ENCODE data around the gene GDF7.
A peak's percentile ranks its signal among the peaks of the same experiment; 100 is the strongest.

The GDF7 gene

DNA sequence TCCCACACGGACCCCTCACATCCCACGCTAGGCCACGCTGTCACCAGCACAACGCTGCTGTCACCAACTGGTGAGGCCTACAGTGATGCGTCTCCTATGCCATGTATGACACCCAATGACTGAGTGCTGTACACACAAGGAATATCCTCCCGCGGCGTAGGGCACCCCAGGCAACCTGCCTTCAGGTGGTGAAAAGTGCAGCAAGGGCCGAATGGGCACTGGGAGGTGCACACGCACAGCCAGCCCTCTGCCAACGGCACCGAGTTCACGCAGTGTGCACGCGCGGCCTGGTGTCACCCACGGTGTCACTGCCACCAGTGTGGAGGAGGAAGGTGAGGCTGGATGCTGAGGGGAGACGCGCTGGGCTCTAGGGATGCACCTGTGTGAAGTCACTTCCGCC, 20.5 kb upstream of the GDF7 start:
- DNase-seq = no peak

DNA sequence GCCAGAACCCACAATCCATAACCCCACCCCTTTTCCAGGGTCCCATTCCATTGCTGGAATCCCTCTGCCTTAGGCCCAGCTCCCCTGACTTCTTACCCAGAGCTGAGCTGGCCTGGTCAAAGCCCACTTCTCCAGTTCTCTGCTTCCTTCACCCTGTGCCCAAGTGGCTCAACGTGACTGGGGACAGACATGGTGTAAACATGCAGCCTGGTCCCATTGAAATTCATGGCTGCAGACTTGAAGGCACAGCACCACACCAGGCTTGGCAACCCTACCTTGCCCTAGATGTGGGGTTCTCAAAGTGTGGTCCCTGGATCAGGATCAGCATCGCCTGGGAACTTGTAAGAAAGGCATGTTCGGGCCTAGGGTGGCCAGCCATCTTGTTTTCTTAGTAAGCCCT, 19.7 kb upstream of the GDF7 start:
- DNase-seq = no peak

DNA sequence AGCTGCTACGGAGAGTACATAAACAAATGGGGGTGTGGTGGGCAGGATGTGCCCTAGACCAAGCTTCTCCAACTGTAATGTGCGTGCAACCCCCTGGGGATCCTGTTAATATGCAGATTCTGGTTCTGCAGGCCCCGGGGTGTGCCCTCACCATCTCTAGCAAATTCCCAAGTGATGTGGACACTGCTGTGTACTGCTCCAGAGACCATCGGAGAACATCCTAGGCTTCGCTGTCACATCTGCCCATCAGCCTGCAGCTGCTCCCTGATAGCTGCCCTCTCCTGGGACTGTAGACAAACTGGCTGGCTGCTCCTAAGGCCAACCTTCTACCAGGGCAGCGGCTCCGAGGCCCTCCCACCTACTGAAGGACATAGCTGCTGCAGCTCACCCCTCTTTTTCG, 19.2 kb upstream of the GDF7 start:
- DNase-seq = no peak

DNA sequence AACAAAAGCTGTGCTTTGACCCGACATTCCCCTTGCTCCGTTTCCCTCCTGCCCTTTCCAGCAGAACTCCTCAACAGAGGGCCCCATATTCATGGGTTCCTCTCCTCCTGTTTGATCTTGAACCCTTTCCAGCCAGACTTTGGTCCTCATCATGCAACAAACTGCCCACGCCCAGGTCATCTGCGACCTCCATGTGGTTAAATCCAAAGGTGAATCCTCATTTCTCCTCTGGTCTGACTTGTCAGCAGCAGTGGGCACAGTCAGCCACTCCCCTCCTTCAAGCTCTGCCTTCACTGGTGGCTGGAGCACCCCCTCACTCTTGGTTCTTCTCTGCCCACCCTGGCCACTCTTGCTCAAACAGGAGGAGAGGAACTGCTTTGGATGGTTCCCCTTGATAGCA, 18.7 kb upstream of the GDF7 start:
- no peak for DNase-seq

DNA sequence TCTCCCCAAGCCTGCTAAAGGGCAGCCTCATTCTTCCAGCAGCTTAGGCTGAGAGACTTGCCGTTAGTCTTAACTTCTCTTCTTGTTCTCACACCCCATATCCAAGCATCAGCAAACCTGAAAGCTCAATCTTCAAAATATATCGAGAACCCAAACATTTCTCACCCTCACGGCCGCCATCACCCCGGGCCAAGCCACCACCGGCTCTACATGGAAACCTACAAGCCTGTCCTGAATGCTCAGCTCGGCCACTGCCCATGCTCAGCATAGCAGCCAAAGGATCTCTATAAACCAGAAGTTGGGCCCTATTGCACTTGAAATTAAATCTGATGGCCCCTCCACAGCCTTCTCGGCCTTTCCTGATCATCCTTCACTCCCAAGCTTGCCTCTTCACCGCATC, 18.1 kb upstream of the GDF7 start:
- DNase-seq = no peak

DNA sequence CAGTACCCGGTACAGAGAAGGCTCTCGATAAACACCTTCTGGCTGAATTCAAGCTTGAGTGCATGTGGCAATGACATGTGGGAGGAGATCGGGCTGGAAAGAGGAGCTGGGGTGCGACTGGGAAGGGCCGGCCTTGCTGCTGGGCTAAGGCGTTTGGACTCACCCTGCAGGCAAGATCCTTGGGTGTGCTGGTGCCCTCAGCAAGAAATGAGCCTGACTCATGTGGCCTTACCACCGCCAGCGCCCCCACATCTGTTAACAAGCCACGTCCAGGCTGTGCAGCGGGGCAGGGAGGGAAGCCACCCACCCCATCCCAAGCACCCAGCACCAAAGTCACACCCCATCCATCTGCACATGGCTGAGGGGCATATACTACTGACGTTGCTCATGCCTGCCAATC, 17.4 kb upstream of the GDF7 start:
- DNase-seq = no peak

DNA sequence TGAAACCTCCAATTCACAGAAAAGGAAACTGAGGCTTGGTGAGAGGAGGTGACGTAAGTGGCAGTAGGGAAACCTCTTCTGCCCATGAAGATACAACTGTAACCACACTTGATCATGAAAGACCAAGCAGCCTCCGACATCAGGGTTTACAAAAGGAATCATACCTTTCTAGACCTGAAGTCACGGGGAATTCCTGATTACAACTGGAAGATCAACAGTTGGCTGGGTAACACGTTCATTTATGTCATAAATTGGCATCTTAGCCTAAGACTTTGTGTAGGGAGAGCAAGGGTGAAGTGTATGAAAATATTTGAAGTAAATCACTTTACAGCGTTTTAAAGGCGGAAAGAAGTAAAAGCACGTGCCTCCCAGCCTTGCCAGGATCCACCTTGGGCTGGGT, 17.0 kb upstream of the GDF7 start:
- DNase-seq = no peak

DNA sequence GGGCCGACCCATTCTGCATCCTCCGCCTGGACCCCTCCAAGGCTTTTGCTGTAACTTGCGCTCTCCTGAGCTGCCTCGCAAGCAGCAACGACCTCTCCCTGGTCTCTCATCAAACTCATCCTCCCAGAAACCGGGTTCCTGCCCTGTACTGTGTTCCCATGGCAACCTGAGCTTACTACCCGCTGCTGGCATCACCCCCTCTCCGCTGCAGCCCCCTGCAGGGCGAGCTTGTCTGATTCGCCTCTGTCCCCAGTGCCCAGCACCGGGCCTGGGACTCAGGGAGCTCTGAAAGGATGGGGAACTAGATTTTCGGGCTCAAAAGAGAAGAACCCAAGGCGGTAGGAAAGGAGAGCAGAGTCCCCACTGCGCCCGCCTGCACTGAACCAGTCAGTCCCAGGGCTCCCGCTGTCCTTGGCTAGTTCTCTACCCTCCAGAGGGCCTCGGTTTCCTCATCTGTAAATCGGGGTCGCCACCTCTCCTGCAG, 16.5 kb upstream of the GDF7 start:
- DNase-seq = peak; percentile 33

DNA sequence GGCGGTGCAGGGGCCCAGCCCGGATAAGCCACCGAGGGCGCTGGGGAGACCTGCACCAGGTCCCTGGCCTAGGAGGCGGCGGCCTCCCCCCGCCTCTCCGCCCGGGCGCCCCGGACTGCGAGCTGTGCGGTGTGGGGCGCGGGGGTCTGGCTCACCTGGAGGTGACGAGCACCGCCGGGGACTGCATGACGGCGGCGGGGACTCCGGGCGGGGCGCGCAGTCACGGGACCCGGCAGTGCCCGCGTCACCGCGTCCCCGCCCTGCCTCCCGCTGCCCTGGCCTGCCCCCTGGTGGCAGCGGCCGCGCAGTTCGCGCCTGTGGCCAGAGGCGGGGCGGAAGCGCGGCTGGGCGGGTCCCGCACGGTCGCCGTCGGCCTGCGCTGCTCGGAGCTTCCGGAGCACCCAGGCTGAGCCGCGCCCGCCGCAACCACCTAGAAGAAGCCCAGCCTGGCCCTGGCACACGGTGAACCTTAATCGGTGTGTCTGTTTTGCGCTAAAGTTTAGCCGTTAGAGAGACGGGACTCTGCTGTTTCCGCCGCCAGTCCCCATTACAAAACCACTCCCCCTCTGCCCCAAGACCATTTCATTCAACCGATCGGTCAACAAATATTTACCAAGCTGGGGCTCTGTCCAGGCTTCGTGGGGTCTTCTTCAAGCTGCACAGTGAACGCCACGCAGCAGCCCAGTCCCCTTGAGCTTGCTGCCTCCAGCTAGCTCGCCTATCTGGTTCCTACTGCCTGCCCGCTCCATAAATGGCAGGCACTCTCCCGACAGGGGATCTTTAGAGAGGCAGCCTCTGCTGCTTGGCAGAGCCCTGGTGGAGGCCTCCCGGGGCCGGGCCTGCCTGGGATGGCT, 15.8 kb upstream of the GDF7 start, which contains the start of gene HS1BP3:
TSS of gene HS1BP3 (minus strand) at position 222 of the 854 bp plus-strand sequence. CDS start at position 187, 35 bp downstream.
- DNase-seq = peak; percentile 77

DNA sequence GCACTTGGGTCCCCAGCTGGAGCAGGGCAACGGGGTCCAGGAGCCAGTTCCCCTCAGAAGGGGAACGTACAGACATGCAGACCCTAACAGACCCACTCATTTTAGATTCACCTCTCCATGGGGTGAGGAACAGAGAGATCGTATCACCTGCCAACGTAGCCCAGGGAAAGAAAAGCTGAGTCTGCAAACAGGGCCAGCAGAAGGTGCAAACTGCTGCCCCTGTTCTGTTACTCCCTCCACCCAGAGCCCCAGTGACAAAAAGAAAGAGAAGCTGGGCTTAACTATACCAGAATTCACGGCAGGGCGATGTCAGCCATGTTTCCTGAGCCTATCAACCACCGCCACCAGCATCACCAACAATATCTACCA, 15.2 kb upstream of the GDF7 start:
- no peak for DNase-seq

DNA sequence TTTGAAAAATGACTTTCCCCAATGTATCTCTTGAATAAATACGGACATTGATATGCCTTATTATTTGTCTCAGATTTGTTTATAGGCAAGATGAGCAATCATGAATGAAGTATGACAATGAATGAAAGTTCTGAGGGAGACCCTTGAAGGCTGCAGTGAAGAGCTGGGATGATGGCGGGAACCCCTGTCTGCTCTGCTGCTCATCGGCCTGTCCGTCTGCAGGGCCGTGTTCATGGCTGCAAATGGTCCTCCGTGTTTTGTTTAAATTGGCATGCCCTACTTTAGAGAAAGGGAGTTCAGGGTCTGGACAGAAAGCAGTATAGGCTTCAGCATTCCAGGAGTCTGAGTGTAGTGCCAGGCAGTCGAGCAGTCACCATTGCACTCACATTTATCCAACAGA, 14.8 kb upstream of the GDF7 start:
- no peak for DNase-seq

DNA sequence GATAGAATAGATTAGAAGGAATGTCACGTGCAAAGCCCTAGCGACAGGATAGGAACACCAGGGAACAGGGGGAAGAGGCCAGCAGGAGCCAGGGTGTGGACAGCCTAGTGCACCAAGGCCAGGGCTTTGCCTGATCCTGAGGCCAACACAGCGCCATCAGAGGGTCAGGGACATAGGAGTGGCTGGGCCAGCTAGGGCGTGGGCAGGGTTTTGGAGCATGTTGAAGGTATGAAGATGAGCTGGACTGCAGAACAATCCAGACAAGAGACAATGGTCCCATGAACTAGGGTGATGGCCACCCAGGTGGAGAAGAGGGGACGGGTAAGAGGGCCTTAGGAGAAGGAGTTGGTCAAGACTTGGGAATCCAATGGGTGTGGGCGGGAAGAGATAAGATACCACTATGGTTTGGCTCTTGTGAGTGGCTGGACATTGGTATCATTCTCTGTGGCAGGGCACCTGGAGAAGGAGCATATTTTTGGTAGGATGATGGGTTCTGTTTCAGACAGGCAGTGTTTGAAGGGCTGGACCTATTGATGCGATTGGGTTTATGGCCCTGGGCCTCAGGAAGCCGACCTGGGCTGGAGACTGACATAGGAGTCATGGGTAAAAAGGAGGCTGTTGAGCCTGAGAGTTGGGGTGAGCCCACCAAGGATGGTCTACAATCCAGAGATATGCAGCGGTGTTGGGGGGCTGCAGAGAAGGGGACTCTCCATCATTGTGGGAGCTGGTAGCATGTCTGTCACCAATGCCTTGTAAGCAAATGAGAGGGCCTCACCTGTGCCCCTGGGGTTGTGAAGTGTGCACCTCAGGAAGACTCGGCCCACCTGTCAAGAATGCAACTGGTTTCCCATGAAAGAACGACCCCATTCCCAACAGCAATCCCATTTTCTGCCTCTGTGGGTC, 14.0 kb upstream of the GDF7 start:
- DNase-seq = no peak

DNA sequence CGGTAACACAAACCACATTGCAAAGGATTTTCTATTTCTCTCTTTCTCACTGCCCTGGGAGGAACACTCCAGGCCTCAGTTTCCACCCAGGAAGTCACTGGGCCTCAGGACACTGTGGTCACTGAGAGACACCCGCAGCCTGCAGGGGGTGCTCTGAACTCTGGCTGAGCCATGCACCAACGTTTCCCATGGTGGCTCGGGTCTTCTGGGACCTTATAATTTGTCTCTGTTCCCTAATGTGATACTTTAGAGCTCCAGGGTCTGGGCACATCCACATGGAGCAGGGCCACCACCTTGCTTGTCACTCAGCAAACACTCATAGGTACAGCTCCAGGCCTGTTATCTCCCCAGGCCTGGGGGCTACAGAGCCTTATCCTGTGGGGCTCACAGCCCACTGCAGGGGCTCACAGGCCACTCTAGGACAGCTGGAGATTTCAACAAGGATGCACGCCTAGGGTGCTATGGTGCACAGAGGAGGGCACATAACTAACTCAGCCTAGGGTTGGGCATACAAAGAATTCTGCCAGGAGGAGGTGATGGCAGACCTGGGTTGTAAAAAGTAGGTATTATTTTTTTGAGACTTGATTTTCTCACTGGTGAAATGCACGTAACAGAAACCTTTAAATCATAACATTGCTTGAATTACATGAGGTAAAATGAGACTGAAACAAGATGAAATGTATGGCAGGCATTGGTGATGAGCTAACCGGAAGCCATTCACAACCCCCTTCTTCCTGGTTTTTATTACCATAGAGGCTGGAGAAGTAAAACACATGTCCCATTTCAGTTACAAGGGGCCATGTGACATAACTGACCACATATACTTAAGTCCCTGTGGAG, 13.0 kb upstream of the GDF7 start:
- no peak for DNase-seq

DNA sequence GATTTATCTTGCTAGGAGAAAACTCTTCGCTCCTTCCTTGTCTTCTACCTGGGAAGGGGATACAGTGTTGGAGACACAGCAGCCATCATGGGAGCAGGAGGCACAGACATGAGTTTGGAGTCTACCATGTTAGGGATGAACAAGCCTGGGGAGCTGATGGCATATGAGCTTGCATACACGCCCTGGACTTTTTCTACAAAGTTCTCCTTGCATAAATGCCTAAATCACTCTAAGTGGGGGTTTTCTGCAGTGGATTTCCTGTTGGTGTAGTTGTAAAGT, 12.5 kb upstream of the GDF7 start:
- DNase-seq = no peak

DNA sequence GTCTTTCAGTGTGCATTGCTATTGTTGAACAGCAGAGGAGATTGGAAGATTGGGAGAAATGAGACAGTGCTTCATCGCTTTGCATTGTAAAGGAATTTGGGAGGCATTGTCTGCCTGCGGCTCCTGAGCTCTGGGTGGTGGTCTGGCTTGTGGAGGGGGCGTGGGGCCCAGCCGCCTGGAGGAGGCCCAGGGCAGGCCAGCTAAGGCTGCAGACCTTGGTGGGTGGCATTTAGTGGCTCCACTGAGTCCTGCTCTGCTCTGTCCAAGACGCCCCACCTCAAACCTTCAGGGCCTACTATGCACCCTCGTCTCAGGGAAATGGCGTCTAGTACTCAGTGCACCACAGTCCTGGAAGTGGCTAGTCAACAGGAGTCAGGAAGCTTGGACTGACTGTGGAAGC, 10.4 kb upstream of the GDF7 start:
- DNase-seq = no peak

DNA sequence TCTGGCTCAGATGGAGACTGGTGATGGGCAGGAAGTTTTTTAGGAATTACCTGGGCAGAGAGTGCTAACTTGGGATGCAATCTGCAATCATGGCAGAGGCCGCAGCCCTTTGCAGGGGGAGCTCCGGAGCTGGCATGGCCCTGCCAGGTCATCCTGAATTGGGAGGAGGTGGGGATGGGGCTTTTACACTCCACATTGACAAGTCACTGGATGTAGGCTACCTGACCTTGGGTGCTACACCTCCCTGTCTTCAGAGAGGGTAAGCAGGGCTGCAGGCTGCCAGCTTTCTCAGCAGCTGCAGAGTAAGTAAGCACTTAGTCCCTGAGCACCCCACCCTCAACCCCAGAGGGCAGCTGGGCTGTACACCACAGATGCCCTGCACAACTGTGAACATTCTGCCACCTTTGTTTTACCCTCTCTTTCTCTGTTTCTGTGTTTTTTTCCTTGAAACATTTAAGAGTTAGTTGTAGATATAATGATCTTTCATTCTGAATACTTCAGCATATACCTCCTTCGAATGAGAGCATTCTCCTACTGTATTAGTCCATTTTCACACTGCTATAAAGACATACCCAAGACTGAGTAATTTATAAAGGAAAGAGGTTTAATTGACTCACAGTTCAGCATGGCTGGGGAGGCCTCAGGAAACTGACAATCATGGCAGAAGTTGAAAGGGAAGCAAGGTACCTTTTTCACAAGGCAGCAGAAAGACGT, 9.3 kb upstream of the GDF7 start:
- DNase-seq = no peak

DNA sequence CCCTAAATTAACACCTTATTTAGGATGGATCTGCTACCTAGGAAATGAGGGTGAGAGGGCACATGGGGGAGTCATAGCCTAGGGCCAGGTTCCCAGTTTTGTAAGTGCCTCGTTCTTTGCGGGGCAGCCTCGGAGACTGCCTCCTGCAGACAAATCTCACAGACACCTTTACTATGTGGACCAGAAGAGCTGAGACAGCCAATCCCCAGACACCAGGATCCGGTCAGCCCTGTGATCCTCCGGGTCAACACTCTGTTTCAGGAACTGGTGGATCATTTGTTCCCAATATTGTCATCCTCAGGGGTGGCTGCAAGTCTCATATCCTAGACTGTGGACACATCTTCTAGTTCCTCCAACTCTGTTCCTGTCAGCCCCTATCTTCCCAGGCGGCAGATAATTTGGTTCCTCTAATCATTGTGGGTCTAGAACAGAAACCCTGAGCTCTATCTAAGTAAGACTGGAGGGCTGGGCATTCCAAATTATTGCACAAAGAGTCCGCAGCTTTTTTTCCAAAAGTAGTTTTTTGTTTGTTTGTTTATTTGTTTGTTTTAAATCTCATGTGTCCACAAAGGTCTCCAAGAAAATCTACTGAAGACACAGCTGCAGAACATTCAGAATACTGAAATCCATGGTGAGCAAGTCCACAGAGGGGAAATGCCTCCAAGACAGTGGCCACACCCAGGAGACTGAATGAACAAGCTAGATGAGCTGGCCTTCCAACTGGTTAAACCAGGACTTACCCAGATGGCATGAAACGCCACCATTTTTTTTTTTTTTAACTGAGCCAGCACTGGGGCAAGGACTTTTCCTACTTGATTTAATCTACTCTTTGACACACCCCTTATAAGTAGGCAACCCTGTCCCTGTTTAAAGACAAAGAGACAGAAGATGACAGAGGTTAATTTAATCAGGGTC, 6.2 kb upstream of the GDF7 start:
- DNase-seq = no peak

DNA sequence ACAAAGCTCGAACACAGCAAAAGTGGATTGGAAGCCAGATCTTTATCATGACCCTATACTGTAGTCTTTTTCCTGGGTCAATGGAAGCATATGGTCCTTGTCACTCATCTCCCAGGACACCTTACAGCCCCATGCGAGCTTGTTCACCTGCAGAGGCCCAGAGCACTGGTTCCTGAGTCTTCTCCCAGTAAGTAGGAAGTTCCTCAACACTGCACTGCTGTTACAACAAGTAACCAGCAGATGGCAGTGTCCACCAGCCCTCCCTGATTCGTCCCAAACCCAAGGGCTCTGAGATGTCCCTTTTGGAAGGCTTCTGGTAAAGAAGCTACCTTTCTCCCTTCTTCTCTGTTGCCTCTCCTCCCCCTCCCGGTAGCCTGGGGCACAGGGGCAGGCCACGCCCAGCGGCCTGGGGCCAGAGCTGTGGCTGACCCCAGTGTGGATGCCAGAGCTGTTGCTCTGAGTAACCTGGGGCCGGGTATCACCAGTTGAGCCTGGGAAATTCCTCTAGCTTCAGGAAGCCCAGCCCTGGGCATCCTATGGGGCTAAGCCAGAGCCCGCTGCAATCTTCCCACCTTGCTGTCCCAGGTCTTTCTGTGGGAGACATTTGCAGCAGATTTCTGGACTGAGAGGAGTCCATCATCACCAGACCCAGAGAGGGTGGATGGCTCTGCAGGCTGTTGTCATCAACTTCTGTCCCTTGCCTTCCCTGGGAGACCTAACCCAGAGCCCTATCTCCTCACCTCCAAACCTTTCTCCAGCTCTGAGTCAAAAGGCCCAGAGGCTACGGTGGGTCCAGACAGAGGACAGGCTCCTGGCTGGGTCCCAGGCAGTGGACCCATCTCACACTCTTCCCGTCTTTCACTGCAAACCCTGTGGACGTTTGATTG, 5.3 kb upstream of the GDF7 start:
- peak; percentile 80 for DNase-seq

DNA sequence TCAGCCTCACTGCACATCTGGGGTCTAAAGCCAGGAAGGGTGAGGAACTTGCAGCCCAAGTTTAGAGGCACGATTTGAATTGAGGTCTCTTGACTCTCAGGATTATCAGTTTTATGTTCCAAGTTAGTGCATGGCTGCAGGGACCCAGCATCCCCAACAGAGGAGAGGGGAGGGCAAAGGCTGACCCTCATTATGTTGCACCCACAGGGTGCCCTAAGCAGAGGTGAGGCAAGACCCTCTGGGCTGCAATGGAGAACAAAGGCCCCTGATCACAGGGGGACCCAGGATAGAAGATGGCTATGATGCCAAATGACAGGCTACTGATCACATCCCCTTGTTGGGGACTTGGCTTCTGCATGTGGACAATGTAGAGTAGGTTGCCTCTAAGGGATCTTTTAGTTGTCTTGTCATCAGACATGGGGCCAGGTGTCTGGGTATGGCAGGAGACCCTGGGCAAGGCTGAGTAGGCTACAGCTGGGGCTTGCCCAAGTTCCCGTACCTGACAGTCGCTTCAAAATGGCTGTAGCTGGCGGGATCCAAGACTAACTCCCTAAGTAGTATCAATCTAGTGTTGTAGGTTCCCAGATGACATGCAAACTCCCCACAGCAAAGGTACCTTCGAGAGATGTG, 4.5 kb upstream of the GDF7 start:
- DNase-seq = no peak
